SK-N-SH (cell line): ENCODE measurements around the gene ZMAT5. TPM values are rescaled to one million over a fixed set of nuclear protein-coding genes. Genes with fewer than 3 reads are reported as not detected.

Experiments used
- CTCF ChIA-PET: fragments of 300-600, 350-600 bp; formaldehyde crosslinking; extraction: SDS; loops from one replicate; lab custom pipeline; 2021; lab: Yijun Ruan, JAX
- POLR2A ChIA-PET: fragments of 350-600 bp; sonication (Branson Sonifier 250); formaldehyde crosslinking; extraction: SDS; loops from one replicate; lab custom pipeline; 2020; ENCODE audit warnings: antibody characterized with exemption, inconsistent platforms; lab: Yijun Ruan, JAX
- DNase-seq: peaks from one replicate; pipeline ENCODE4 v3.0.0; 2012
- H2AFZ ChIP-seq: fragments of 200-600 bp; sonication (generic); 2 replicates; pipeline ENCODE4 v1.8.1; 2016; ENCODE audit warnings: antibody characterized with exemption, mild to moderate bottlenecking, low read depth
- H3F3A ChIP-seq: fragments of 200-600 bp; sonication (generic); replicated peaks from 2 replicates; pipeline ENCODE3; 2016; ENCODE audit warnings: antibody characterized with exemption, mild to moderate bottlenecking; ENCODE audit not compliant: insufficient read depth
- H3K27ac ChIP-seq, 2 experiments: fragments of 200-500 bp in 1 of 2; fragments of 200-600 bp in 1 of 2; sonication (Bioruptor generic) in 1 of 2; sonication (generic), shearing (Covaris generic) in 1 of 2; 2 replicates each; pipeline versions ENCODE4 v1.5.1 to v1.6.1; 2014 to 2016; ENCODE audit warnings: low read depth in 2 of 2, inconsistent platforms in 1 of 2, low read length in 1 of 2, mild to moderate bottlenecking in 1 of 2, mixed read lengths in 1 of 2
- H3K27me3 ChIP-seq: fragments of 200-600 bp; sonication (generic), shearing (Covaris generic); 2 replicates; pipeline ENCODE4 v1.6.1; 2016; ENCODE audit warnings: mixed run types; ENCODE audit not compliant: insufficient read depth
- H3K36me3 ChIP-seq, 2 experiments: fragments of 200-500 bp in 1 of 2; fragments of 200-600 bp in 1 of 2; sonication (Bioruptor generic) in 1 of 2; sonication (generic) in 1 of 2; replicated peaks in 1 of 2; 2 replicates each; pipeline versions ENCODE3 to v1.5.1; 2014 to 2016; ENCODE audit warnings: low read length in 1 of 2, mild to moderate bottlenecking in 1 of 2; ENCODE audit not compliant: insufficient read depth in 2 of 2, control insufficient read depth in 1 of 2
- H3K4me1 ChIP-seq, 2 experiments: fragments of 200-500 bp in 1 of 2; fragments of 200-600 bp in 1 of 2; sonication (Bioruptor generic) in 1 of 2; sonication (generic), shearing (Covaris generic) in 1 of 2; 2 replicates each; pipeline versions ENCODE4 v1.5.1 to v1.6.1; 2014 to 2016; ENCODE audit warnings: low read depth in 1 of 2, low read length in 1 of 2, mixed run types in 1 of 2; ENCODE audit not compliant: insufficient read depth in 2 of 2, control insufficient read depth in 1 of 2
- H3K4me2 ChIP-seq: fragments of 200-600 bp; sonication (generic), shearing (Covaris generic); 2 replicates; pipeline ENCODE4 v1.6.1; 2017; ENCODE audit warnings: mixed run types
- H3K4me3 ChIP-seq, 2 experiments: fragments of 200-500 bp in 1 of 2; fragments of 200-600 bp in 1 of 2; sonication (Bioruptor generic) in 1 of 2; sonication (generic), shearing (Covaris generic) in 1 of 2; 2 replicates each; pipeline versions ENCODE4 v1.5.1 to v1.8.1; 2014 to 2016; ENCODE audit warnings: low read depth in 2 of 2, inconsistent platforms in 1 of 2, low read length in 1 of 2, mild to moderate bottlenecking in 1 of 2, mixed read lengths in 1 of 2, moderate library complexity in 1 of 2
- H3K79me2 ChIP-seq: fragments of 200-600 bp; sonication (generic); 2 replicates; pipeline ENCODE4 v1.8.1; 2017; ENCODE audit warnings: mild to moderate bottlenecking; ENCODE audit not compliant: insufficient read depth
- H3K9ac ChIP-seq: fragments of 200-600 bp; sonication (generic); 2 replicates; pipeline ENCODE4 v1.6.1; 2017; ENCODE audit warnings: mixed run types
- H3K9me2 ChIP-seq: fragments of 200-600 bp; sonication (generic); 2 replicates; pipeline ENCODE4 v1.6.1; 2017; ENCODE audit warnings: mixed run types
- H3K9me3 ChIP-seq: fragments of 200-600 bp; sonication (generic); 2 replicates; pipeline ENCODE4 v1.6.1; 2017; ENCODE audit warnings: mixed run types, mild to moderate bottlenecking, moderate library complexity
- H4K20me1 ChIP-seq: fragments of 200-600 bp; sonication (generic); 2 replicates; pipeline ENCODE4 v1.6.1; 2017; ENCODE audit warnings: mild to moderate bottlenecking, mixed run types; ENCODE audit not compliant: insufficient read depth
- CHD2 ChIP-seq: fragments of 150-350 bp; IDR thresholded peaks from 2 replicates; pipeline ENCODE4 v1.6.1; 2018; ENCODE audit warnings: low read length; ENCODE audit not compliant: partially characterized antibody
- EZH2phosphoT487 ChIP-seq: fragments of 200-600 bp; sonication (generic); IDR thresholded peaks from 2 replicates; pipeline ENCODE4 v1.6.1; 2017; ENCODE audit warnings: low read depth, mixed run types, mild to moderate bottlenecking, antibody characterized with exemption, moderate library complexity, borderline replicate concordance
- FOXJ3 ChIP-seq: sonication (generic); formaldehyde crosslinking; IDR thresholded peaks from 2 replicates; pipeline ENCODE4 v1.5.1; 2020; ENCODE audit warnings: mild to moderate bottlenecking, missing genetic modification reagents
- FOXM1 ChIP-seq: IDR thresholded peaks from 2 replicates; pipeline ENCODE4 v1.4.0; 2012; ENCODE audit warnings: low read depth, mild to moderate bottlenecking
- MEF2A ChIP-seq: IDR thresholded peaks from 2 replicates; pipeline ENCODE4 v1.4.0; 2012; ENCODE audit warnings: low read depth, borderline replicate concordance
- MXI1 ChIP-seq: IDR thresholded peaks from 2 replicates; pipeline ENCODE4 v1.6.1; 2012; ENCODE audit warnings: mild to moderate bottlenecking, low read depth, low read length, improper control_type of control experiment
- NRF1 ChIP-seq: IDR thresholded peaks from 2 replicates; pipeline ENCODE4 v1.6.1; 2012; ENCODE audit warnings: low read depth, mild to moderate bottlenecking, low read length
- POLR2AphosphoS5 ChIP-seq: IDR thresholded peaks from 2 replicates; pipeline ENCODE4 v1.6.1; 2012; ENCODE audit warnings: low read depth, low read length
- RCOR1 ChIP-seq: fragments of 150-350 bp; IDR thresholded peaks from 2 replicates; pipeline ENCODE4 v1.6.1; 2017; ENCODE audit warnings: antibody characterized with exemption, low read length
- RFX5 ChIP-seq: IDR thresholded peaks from 2 replicates; pipeline ENCODE4 v1.6.1; 2012; ENCODE audit warnings: mild to moderate bottlenecking, improper control_type of control experiment, low read length
- RXRA ChIP-seq: IDR thresholded peaks from 2 replicates; pipeline ENCODE4 v1.4.0; 2012; ENCODE audit warnings: low read depth, mild to moderate bottlenecking, borderline replicate concordance
- TAF1 ChIP-seq: IDR thresholded peaks from 2 replicates; pipeline ENCODE4 v1.6.1; 2012; ENCODE audit warnings: low read depth, mild to moderate bottlenecking, low read length, moderate library complexity, borderline replicate concordance
- TCF12 ChIP-seq: IDR thresholded peaks from 2 replicates; pipeline ENCODE4 v1.4.0; 2012
- TEAD4 ChIP-seq: IDR thresholded peaks from 2 replicates; pipeline ENCODE4 v1.4.0; 2012; ENCODE audit warnings: mild to moderate bottlenecking, borderline replicate concordance; ENCODE audit not compliant: insufficient read depth
- YY1 ChIP-seq: IDR thresholded peaks from 2 replicates; pipeline ENCODE4 v1.4.0; 2012; ENCODE audit warnings: low read depth, mild to moderate bottlenecking
- WGBS: methylation state at CpG from one replicate; pipeline ENCODE4 v1.1.6; 2017; ENCODE audit warnings: low lambda C conversion rate; 5-methylcytosine and 5-hydroxymethylcytosine counted together
- polyA plus RNA-seq, 3 experiments: library from polyadenylated mRNA; depleted of rRNA; stranded (reverse); fragments of >200 nt; gene quantifications; 2 replicates each; pipeline ENCODE4 v1.2.3, GENCODE V29; 2012
- TF ChIP-seq, protein P1 (sequence below): IDR thresholded peaks from 2 replicates; pipeline ENCODE4 v1.4.0; 2012; ENCODE audit warnings: low read depth, borderline replicate concordance
- TF ChIP-seq, protein P2 (sequence below): fragments of 150-350 bp; IDR thresholded peaks from 2 replicates; pipeline ENCODE4 v1.6.1; 2017; ENCODE audit warnings: antibody characterized with exemption, low read length, low read depth, borderline replicate concordance

The ZMAT5 gene
- polyA plus RNA-seq, 1 of the 3 experiments (the other 2 are of a cell fraction): 35.0 TPM

DNA sequence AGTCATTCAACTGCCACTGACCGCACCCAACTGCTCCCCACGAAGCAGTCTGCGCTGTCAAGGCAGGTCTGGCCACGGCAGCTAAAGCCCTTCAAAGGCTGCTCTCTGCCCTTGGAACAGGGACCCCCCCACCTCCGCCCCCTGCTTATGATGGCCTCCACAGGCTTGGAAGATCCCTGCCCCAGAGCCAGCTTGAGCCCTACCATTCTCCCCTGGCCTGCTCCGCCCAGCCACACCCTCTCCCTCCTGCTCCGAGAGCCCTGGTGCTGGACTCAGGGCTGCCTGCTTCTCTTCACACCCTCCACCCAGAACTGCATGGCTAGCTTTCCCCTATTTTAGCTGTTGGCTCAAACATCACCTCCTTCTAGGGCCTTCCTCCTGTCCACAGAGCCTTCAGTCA lies 19.0 kb downstream of the ZMAT5 start:
- H3K9ac ChIP-seq: no peak overlapping the region
- no peak overlapping the region for H3K4me2 ChIP-seq
- ChIA-PET CTCF (interaction anchor here (0.5 to 1.0 kb wide), 2 partner anchors 89 to 341 kb away, joined by 3 read pairs; no protein-coding TSS in a partner anchor), POLR2A (no interaction called here)
- no peaks in the 10 kb centered on the region for H3K79me2 ChIP-seq
- H3K4me1 ChIP-seq: no peaks in the 10 kb centered on the region; a peak in 1 of 4 replicates
- no peak overlapping the region for H2AFZ ChIP-seq
- no peak overlapping the region for H3K4me3 ChIP-seq
- H3K36me3 ChIP-seq: peaks cover 0 to 6% of the 10 kb centered on the region in 2 experiments
- H3K9me2 ChIP-seq: no peaks in the 10 kb centered on the region
- no peaks in the 10 kb centered on the region for H3F3A ChIP-seq
- 96% methylated on average over 6 of the region's 7 CpGs for WGBS
- H3K27me3 ChIP-seq: no peaks in the 10 kb centered on the region
- no peak for DNase-seq
- H3K27ac ChIP-seq: no peak overlapping the region
- TF ChIP-seq RXRA (no peak), RCOR1 (no peak), TEAD4 (no peak), POLR2AphosphoS5 (no peak), MXI1 (no peak)
- TF ChIP-seq, protein P1, sequence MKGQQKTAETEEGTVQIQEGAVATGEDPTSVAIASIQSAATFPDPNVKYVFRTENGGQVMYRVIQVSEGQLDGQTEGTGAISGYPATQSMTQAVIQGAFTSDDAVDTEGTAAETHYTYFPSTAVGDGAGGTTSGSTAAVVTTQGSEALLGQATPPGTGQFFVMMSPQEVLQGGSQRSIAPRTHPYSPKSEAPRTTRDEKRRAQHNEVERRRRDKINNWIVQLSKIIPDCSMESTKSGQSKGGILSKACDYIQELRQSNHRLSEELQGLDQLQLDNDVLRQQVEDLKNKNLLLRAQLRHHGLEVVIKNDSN: no peak
- H4K20me1 ChIP-seq: 0 out of 2 replicates have a peak, but pooled peaks cover 3% of the 10 kb centered on the region
- no peaks in the 10 kb centered on the region for H3K9me3 ChIP-seq

DNA sequence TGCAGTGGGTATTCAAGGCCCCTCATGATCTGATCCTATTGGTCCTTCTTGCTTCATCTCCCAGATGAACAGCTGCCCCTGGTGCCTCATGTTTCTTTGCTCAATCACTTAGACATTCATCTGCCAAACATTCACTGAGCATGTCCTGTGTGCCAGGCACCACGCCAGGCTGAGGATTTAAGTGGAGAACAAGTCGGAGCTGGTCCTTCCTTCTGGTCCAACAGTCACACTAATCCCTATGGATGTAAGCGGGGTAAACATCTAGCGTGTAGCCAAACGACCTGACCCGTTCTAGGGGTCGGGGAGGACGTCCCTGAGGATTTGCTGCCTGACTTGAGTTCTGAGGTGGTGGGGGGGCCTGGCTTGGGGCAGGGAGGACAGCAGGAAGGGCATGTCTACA lies 21.9 kb downstream of the ZMAT5 start:
- ChIA-PET POLR2A (no interaction called here), CTCF (interaction anchor here (1.0 to 1.2 kb wide), 3 partner anchors 55 to 344 kb away, joined by 3 to 4 read pairs (median 3); no protein-coding TSS in a partner anchor)
- no peaks in the 10 kb centered on the region; a peak in 1 of 4 replicates for H3K4me1 ChIP-seq
- no peak overlapping the region for H2AFZ ChIP-seq
- no peaks in the 10 kb centered on the region for H3K79me2 ChIP-seq
- TF ChIP-seq POLR2AphosphoS5: no peak
- TF ChIP-seq, protein P1: no peak
- no peak for TF ChIP-seq RCOR1
- no peak for TF ChIP-seq CHD2
- no peak for TF ChIP-seq MEF2A
- no peak for TF ChIP-seq TAF1
- H3K4me2 ChIP-seq: no peak overlapping the region
- no peaks in the 10 kb centered on the region for H3K9me2 ChIP-seq
- H3K36me3 ChIP-seq: peaks cover 0 to 14% of the 10 kb centered on the region in 2 experiments
- no peaks in the 10 kb centered on the region for H3F3A ChIP-seq
- no peaks in the 10 kb centered on the region for H4K20me1 ChIP-seq
- no peak for DNase-seq
- H3K9me3 ChIP-seq: no peaks in the 10 kb centered on the region
- no peak overlapping the region for H3K9ac ChIP-seq
- no peak overlapping the region for H3K27ac ChIP-seq
- 96% methylated on average over 4 of the region's 8 CpGs for WGBS
- H3K27me3 ChIP-seq: no peaks in the 10 kb centered on the region
- no peak overlapping the region for H3K4me3 ChIP-seq

DNA sequence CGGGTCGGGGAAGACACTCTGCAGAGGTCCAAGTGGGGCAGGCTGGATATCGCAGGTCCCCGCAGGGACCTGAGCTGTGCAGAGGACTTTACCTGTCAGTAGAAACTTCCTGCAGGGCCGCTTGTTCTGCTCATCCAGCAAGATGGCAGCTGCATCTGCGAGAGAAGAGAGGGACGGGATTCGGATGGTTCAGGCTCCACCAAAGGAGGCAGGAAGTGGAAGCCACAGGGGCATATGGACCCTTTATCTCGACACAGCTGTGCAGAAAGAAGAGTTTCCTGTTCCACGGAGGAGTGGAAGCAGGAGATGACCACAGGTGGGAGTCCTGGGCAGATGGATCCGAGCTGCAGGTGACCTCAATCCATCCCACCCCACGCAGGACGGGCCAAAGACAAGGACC lies 24.5 kb downstream of the ZMAT5 start:
- WGBS: 85% methylated on average over 13 of the region's 13 CpGs
- CTCF ChIA-PET: interaction anchor here (0.7 to 1.6 kb wide), 4 partner anchors 8 to 117 kb away, joined by 3 to 4 read pairs (median 4); partner anchors contain the start of genes UQCR10 and ZMAT5
- POLR2A ChIA-PET: no interaction called here
- TF ChIP-seq RXRA (no peak), TCF12 (no peak), YY1 (no peak), RFX5 (no peak), TEAD4 (no peak), NRF1 (no peak), POLR2AphosphoS5 (no peak), FOXM1 (no peak), FOXJ3 (CRISPR knock-in tag) (no peak), EZH2phosphoT487 (no peak)
- TF ChIP-seq, protein P2, sequence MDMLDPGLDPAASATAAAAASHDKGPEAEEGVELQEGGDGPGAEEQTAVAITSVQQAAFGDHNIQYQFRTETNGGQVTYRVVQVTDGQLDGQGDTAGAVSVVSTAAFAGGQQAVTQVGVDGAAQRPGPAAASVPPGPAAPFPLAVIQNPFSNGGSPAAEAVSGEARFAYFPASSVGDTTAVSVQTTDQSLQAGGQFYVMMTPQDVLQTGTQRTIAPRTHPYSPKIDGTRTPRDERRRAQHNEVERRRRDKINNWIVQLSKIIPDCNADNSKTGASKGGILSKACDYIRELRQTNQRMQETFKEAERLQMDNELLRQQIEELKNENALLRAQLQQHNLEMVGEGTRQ: no peak
- TF ChIP-seq, protein P1: no peak

More for the DNA sequence above, 24.5 kb downstream of the ZMAT5 start:
- no peaks in the 10 kb centered on the region for H3F3A ChIP-seq
- no peaks in the 10 kb centered on the region for H3K79me2 ChIP-seq
- H4K20me1 ChIP-seq: no peaks in the 10 kb centered on the region
- no peak overlapping the region for H3K27ac ChIP-seq
- no peaks in the 10 kb centered on the region for H3K9me3 ChIP-seq
- peaks cover 0 to 12% of the 10 kb centered on the region in 2 experiments for H3K36me3 ChIP-seq
- no peaks in the 10 kb centered on the region; a peak in 1 of 4 replicates for H3K4me1 ChIP-seq
- no peak overlapping the region for H3K4me2 ChIP-seq
- H3K9me2 ChIP-seq: no peaks in the 10 kb centered on the region
- no peak for DNase-seq
- no peak overlapping the region for H2AFZ ChIP-seq
- no peak overlapping the region for H3K4me3 ChIP-seq
- H3K27me3 ChIP-seq: no peaks in the 10 kb centered on the region
- no peak overlapping the region for H3K9ac ChIP-seq
